ENCODE measurements around the gene DNASE1L3. TPM values are rescaled to one million over a fixed set of nuclear protein-coding genes. Genes with fewer than 3 reads are reported as not detected.

The DNASE1L3 gene
- total and polyA plus RNA-seq, 2 donors (not counting 3 experiments of a cell fraction or from before 2014, with no cell fraction given): 0.95 to 1.3 TPM

DNA sequence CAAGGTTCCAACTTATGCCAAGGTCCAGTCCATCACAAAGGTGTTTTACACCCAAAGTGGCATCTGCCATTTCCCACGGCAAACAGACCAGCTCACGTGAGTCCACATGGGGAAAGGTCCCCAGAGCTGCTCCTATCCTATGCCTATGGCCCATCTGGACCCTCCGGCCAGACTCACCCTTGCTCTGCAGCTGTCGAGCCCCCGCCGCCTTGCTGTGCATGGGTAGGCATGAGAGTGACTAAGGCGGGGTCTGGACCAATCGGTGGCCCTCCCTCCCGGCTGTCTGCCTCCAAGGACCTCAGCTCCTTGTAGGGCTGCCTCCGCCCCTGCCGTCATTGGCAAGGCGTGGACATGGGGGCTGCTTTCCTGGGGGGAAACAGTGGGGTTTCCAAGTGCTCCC lies 26.9 kb downstream of the DNASE1L3 start:
- DNase-seq (ENCODE audit: low read depth, low spot score) (no peak), FAIRE-seq (no peak)
- Histone ChIP-seq H3K4me3 (replicated peaks in 1 of 3; ENCODE audit: insufficient read depth in 1 of 3, low read depth in 1 of 3, low read length in 3 of 3) (no peak overlapping the region), H3K4me2 (ENCODE audit: insufficient read depth, low read length) (no peak overlapping the region), H3K9me1 (replicated peaks; ENCODE audit: control insufficient read depth, extremely low read depth, insufficient read depth, low read length) (no peaks in the 10 kb centered on the region), H2AFZ (ENCODE audit: low read depth, low read length) (no peak overlapping the region), H3K36me3 (ENCODE audit: control insufficient read depth in 2 of 2, extremely low read depth in 1 of 2, insufficient read depth in 2 of 2, low read length in 2 of 2) (no peaks in the 10 kb centered on the region), H3K27ac (ENCODE audit: insufficient read depth, low read depth, low read length) (no peak overlapping the region), H3K9ac (replicated peaks; ENCODE audit: extremely low read depth, insufficient read depth, low read length) (no peak overlapping the region), H4K20me1 (replicated peaks; ENCODE audit: control insufficient read depth, extremely low read depth, insufficient read depth, low read length) (no peaks in the 10 kb centered on the region), H3K9me3 (replicated peaks; ENCODE audit: control insufficient read depth, insufficient read depth, low read length) (no peaks in the 10 kb centered on the region), H3K4me1 (ENCODE audit: control insufficient read depth, extremely low read depth, insufficient read depth, low read length) (no peaks in the 10 kb centered on the region), H3K27me3 (ENCODE audit: control insufficient read depth in 2 of 2, insufficient read depth in 2 of 2, low read length in 2 of 2) (no peaks in the 10 kb centered on the region), H3K79me2 (ENCODE audit: control insufficient read depth, insufficient read depth, low read length) (no peaks in the 10 kb centered on the region)
- TF ChIP-seq EZH2 (IDR thresholded peaks at IDR 0.05; ENCODE audit: borderline replicate concordance, low read depth, low read length, severe bottlenecking): no peak
- TF ChIP-seq, protein P1, sequence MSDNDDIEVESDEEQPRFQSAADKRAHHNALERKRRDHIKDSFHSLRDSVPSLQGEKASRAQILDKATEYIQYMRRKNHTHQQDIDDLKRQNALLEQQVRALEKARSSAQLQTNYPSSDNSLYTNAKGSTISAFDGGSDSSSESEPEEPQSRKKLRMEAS (IDR thresholded peaks at IDR 0.05; ENCODE audit: insufficient read depth, insufficient read length): no peak
- TF ChIP-seq GATA2 (IDR thresholded peaks at IDR 0.05; ENCODE audit: insufficient read depth, insufficient read length, low read depth, low read length): no peak
- TF ChIP-seq POLR2AphosphoS5 (IDR thresholded peaks at IDR 0.05; ENCODE audit: insufficient read depth, low read depth, low read length): no peak
- no peak for TF ChIP-seq POLR2A (IDR thresholded peaks at IDR 0.05; ENCODE audit: low read depth, low read length)
- TF ChIP-seq JUN (IDR thresholded peaks at IDR 0.05; ENCODE audit: borderline replicate concordance, insufficient read depth, insufficient read length, low read depth): no peak
- TF ChIP-seq, protein P2, sequence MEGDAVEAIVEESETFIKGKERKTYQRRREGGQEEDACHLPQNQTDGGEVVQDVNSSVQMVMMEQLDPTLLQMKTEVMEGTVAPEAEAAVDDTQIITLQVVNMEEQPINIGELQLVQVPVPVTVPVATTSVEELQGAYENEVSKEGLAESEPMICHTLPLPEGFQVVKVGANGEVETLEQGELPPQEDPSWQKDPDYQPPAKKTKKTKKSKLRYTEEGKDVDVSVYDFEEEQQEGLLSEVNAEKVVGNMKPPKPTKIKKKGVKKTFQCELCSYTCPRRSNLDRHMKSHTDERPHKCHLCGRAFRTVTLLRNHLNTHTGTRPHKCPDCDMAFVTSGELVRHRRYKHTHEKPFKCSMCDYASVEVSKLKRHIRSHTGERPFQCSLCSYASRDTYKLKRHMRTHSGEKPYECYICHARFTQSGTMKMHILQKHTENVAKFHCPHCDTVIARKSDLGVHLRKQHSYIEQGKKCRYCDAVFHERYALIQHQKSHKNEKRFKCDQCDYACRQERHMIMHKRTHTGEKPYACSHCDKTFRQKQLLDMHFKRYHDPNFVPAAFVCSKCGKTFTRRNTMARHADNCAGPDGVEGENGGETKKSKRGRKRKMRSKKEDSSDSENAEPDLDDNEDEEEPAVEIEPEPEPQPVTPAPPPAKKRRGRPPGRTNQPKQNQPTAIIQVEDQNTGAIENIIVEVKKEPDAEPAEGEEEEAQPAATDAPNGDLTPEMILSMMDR (IDR thresholded peaks at IDR 0.05; ENCODE audit: extremely low read depth in 1 of 2, insufficient read depth in 1 of 2, low read depth in 1 of 2, low read length in 2 of 2): no peak
- dilution Hi-C loops (cut with MboI; ENCODE audit: extremely low pct_ligation_motif_present, low sequenced_read_pairs): no loop called here
- intact Hi-C loops (cut with micrococcal nuclease): no loop called here
- POLR2A ChIA-PET: no interaction called here
- no TSS peak for BruUV-seq (replicated peaks)
- CTCF ChIA-PET: interaction anchor here (8.3 to 10.8 kb wide), 3 partner anchors 34 to 123 kb away, joined by 93 to 369 read pairs (median 294); partner anchors contain the start of genes HTD2 and RPP14

Measured in endothelial cell of umbilical vein (primary cell).